Bone marrow (tissue), 2 donors: ENCODE data around the gene NPPC.
"Not testable (repeated sequence)": the region's sequence is repeated elsewhere in the genome, so short reads cannot be mapped to it uniquely, and the experiment has no call there.

ENCODE experiments used
- DNase-seq, 2 donors: peaks; one replicate each; lab custom pipeline; 2025; lab: John Stamatoyannopoulos, UW

Gene NPPC, protein sequence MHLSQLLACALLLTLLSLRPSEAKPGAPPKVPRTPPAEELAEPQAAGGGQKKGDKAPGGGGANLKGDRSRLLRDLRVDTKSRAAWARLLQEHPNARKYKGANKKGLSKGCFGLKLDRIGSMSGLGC

GRCh38 chr2:231926180-231926741, at the start of gene NPPC:
TSS of gene NPPC (minus strand) at chr2:231926396. CDS start at chr2:231926249, 147 bp downstream.
- no peak for DNase-seq

DNA sequence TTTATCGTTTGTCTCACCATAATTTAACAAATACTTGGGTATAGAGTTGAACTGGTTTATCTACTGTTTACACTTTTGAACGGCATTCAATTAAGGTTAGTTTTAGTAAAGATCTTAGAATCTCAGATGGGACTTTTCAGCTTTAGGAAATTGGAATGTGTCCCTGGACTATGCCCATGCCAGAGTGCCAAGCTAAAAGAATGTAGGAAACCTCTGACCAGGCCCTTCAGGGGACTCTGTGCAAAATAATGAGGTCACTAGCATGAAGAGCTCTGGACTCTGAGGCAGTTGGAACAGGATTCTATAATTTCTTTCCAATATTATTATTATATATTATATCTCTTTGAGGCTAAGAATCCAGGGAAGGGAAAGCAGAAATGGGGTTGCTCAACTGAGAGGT, 48.8 kb upstream of the NPPC start:
- DNase-seq, result no peak

DNA sequence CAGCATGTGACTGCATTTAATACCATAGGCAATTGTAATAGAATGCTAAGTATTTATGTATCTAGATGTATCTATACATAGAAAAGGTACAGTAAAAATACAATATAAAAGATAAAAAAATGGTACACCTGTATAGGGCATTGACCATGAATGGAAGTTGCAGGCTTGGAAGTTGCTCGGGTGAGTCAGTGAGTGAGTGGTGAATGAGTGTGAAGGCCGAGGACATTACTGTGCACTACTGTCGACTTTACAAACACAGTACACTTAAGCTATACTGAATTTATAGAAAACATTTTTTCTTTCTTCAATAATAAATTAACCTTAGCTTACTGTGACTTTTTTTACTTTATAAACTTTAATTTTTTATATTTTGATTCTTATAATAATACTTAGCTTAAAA, 44.3 kb upstream of the NPPC start:
- DNase-seq, result no peak

- no peak for DNase-seq
Observed at GRCh38 chr2:231968820-231969219, 42.6 kb upstream of the NPPC start.

DNA sequence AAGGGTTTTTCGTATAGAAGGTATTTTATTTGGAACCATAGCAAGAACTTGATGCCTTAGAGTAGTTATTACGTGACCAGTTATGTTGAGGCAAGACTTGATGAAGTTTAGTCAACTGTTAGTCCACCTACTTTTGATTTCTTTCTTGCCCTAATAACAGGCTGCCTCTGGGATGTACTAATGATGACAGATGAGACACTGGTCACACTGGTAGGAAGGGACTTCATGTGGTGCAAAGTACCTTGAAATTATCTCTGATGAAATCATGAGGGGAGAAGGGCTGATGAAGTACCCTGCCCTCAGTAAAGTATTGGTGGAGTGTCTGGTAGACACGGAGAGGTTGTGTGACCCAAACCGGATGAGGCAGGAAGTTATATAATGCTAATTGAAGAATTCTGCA, 40.7 kb upstream of the NPPC start:
- DNase-seq, result no peak

DNA sequence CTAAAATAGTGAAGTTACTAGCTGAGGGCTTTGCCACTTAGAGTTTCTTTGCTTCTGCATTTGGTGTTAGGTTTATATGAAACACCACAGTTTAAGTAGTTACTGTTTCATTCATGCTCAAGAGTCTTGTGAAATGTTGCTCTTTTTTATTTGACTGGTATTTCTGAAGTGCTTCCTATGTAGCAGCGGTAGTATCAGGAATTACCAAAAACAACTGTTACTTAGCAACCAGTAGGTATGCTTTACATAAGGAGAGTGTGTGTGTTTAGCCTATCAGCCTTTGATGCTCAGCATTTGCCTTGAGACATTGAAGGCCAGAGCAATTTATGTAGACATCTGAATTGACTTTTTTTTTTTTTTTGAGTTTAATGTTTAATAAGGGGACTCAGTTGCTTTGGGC, 38.9 kb upstream of the NPPC start:
- DNase-seq, result no peak

DNA sequence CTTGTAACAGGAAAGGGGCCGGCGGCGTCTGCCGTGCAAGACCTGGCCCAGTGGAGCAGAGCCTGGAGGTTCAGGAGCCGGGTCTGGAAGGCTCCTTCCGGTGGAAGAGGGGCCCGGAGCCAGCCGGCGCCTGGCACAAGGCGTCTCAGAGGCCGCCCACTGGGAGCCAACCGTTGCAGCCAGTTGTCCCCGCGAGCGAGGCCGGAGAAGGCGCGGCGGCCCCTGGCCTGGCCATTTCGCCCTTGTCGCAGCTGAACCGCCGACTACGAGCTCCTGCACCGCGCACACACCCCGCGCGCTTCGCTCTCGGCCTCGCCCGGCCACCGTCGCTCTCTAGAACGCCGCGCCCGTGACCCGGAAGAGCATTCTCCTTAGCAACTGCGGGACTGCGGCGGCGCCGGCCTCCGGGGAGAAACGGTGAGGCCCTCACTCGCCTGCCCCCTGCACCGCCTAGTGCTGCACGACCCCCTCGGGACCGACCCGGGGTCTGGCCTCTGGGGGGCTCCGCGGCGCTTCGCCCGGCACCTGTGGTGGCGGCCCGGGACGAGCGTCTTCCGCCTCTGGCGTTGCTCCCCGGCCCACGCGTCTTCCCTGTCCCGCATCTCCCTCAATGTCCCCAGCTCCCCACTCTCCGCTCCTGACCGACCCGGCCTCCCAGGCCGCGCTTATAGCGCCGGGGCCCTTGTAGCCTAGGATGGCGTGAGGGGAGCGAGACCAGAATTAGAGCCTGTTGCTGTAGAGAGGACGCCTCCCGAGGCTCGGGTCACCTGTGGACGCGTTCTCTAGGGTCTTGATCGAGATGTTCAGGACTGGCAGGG, 35.4 kb upstream of the NPPC start, which contains the start of gene DIS3L2:
Gene DIS3L2 (plus strand): TSS at position 365 of the 818 bp plus-strand sequence. CDS start 53,215 bp downstream, outside the sequence.
- DNase-seq, result peak; percentile 45 to 77

DNA sequence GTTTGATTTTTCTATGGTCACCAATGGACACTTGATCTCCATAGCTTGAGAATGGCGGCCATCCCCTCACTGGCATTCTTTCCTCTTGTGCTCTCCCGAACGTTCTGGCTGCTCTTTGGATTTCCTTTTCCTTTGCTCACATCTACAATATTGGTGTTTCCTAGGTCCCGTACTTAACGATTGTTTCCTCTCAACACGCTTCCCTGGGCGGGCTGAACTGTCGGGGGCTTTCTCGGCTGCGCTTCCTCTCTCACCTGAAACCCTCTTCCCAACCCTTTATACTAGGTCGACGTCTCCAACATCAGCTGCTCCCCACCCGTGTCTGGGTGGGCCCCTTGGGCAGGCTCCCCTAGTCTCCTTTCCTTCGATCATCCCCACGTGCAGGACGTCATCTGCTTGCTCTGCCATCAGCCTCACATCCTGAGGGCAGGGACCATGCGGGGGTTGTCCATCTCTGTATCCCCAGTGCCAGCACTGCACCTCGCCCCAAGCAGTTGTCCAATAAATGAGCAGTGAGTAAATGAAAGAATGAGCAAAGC, 34.7 kb upstream of the NPPC start:
- DNase-seq, result no peak

GRCh38 chr2:231957913-231958763, 31.9 kb upstream of the NPPC start:
- DNase-seq, result no peak

DNA sequence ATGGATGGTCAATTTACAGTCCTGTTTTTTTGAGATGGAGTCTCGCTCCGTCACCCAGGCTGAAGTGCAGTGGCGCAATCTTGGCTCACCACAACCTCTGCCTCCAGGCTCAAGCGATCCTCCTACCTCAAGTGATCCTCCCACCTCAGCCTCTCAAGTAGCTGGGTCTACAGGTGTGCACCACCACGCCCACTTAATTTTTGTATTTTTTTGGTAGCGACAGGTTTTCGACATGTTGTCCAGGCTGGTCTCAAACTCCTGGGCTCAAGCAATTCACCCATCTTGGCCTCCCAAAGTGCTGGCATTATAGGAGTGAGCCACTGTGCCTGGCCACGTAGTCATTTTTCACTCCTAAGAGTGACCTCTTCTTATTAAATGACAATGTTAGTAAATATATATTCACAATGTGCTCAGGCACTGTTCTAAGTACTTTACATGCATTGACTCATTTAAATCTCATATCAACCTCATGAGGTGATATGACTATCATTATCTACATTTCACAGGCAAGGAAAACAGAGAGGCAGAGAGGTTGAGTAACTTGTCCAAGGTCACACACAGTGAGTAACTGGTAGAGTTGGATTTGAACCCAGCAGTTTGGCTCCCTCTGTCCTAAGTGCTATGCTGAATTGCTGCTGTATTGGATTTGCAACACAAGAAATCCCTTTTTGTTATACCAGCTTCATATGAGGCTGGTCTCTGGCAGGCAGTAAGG, 29.7 kb upstream of the NPPC start:
- DNase-seq, result no peak

DNA sequence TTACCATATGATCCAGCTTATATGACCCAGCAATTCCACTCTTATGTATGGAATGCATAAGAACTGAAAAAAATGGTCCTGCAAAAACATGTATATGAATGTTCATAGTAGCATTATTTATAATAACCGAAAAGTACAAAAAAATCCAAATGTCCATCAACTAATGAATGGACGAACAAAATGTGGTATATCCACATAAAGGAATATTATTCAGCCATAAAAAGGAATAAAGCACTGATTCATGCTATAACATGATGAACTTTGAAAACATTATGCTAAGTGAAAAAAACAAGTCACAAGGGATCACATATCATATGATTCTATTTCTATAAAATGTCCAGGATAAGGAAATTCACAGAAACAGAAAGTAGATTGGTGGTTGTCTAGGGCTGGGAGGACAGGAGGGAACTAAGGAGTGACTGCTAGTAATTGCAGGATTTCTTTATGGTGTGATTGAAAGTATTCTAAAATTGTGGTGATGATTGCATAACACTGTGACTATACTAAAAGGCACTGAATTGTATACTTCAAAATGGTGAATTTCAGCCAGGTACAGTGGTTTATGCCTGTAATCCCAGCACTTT, 25.3 kb upstream of the NPPC start:
- DNase-seq, result no peak

DNA sequence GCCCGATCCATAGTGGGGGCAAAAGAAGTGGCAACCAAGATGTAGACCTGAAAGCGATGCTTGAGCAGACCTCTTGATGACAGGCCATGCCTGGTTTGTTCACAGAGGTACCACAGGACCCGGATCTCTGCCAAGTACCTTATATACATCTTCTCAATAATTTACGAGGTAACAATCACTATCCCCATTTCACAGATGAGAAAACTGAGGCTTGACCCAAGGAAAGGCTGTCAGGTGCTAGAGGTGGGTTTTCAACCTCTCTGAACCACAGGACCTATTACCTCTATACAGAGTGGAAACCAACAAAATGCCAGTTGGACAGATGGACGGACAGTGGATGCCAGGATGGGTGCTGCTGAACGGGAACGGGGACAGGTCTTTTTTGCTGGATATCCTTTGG, 21.5 kb upstream of the NPPC start:
- no peak for DNase-seq

GRCh38 chr2:231947112-231947511, 20.9 kb upstream of the NPPC start:
- DNase-seq, result not testable (repeated sequence)

- DNase-seq, result no peak
Observed at GRCh38 chr2:231946241-231946814, 20.1 kb upstream of the NPPC start.

DNA sequence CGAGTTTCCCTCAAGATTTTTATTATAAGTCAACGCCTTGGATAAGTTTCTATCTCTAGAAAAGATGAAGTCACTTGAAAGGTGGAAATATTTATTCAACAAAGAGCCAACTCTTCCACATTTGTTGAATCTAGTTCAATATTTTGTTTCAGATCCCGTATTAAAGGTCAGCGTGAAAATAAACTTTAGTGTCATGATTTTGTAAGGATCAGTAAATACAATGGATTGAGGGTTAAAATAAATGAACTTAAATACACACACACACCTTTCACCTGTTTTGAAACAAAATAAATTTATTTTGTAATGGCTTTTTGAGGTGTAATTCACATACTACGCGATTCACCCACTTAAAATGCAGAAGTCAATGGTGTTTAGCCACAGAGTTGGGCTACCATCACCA, 16.0 kb upstream of the NPPC start:
- DNase-seq, result no peak

DNA sequence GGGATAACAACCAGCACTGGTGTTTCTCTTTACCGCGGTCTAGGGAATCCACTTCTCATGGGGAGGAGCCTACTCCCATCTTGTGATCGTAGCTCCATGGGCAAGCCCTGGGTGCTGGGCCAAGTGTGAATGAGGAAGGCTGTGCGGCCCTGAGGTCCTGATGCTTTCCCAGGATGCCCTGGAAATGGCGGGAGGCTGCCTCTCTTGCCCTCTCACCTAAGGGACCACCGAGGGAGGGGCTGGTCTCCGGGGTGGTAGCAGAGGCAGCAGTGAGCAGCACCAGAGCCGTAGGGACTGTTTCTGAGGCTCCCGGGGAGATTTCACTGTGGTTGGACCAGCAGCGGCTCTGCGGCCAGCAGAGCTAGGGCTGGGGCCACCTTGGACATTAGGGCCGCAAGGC, 15.5 kb upstream of the NPPC start:
- no peak for DNase-seq

DNA sequence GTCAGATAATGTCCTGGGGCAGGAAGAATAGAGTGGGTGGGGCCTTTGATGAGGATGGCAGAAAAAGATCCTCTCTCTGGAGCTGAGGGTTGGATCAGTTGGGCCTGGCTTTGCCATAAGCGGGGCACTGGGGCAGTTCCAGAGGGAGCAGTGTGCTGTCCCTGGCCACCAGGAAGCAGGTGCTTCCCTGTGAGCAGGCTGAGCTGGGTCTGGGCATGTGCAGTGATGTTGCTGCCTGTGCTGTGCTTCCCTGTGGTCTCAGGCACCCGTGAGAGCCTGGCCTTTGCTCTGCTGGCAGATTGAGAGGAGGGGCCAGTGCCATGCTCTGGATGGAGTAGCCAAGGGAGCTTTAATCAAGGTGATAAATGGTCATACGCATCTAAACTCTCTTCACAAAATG, 14.6 kb upstream of the NPPC start:
- DNase-seq, result no peak

DNA sequence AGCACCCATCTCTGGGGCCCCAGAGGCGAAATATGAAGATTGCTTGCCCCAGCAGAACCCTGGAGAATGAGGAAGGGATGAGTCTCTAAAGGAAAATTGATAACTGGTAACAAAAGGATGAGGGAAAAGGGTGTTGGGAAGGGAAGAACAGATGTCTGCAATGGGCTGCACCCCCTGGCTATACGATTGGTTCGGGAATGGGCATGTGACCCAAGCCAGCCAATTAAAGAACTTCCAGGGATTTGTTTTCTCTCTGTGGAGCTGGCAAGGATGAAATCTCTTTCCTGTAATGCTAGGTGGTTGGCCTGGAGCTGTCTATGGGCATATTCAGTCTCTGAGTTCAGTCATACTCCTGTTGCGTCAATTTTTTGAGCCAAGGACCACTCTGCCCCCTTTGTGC, 12.8 kb upstream of the NPPC start:
- no peak for DNase-seq

DNA sequence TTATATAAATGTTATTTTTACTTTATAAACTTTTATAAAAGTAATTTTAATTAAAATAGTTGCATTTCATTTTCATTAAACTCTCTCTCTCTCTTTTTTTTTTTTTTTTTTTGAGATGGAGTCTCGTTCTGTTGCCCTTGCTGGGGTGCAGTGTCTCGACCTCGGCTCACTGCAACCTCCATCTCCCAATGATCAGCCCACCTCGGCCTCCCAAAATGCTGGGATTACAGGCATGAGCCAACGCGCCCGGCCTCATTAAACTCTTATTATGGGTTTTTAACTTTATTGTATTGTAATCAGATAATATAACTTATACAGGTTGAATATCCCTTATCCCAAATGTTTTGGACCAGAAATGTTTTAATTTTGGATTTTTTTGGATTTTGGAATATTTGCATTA, 10.9 kb upstream of the NPPC start:
- no peak for DNase-seq

- no peak for DNase-seq
Observed at GRCh38 chr2:231936491-231936890, 10.3 kb upstream of the NPPC start.

DNA sequence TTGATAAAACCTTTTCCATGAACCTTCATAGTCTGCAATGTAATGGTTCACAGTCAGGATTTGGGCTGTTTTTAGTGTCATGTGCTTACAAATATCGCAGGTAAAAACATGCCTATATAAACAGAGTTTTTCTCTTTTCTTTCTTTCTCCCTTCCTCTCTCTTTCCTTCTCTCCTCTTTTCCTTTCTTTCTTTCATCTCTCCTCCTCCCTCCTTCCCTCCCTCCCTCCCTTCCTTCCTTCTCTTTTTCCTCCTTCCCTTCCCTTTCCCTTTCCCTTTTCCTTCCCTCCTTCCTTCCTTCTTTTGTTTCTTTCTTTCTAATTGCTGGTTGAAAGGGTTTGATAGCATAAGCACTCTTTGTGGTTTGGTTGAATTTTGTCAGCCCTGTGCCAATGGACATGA, 9.6 kb upstream of the NPPC start:
- DNase-seq, result no peak
